Measurements from ENCODE around the gene CTNNA3. TPM values are rescaled to one million over a fixed set of nuclear protein-coding genes. Genes with fewer than 3 reads are reported as not detected.

CTNNA3 gene
- total RNA-seq, 2 donors from 2014 or later, result 0.37 to 1.1 TPM

- no peaks in the 10 kb centered on the region for H3K36me3 ChIP-seq
- no peaks in the 10 kb centered on the region for H3K9me3 ChIP-seq
- DNase-seq, result no peak
- no peak overlapping the region for H3K4me3 ChIP-seq
- no peak overlapping the region for H3K27ac ChIP-seq
- no peak for TF ChIP-seq CTCF (IDR thresholded peaks at IDR 0.05)
- intact Hi-C loops (cut with DNase I), result no loop called here
- no peaks in the 10 kb centered on the region for H3K4me1 ChIP-seq
- H3K27me3 ChIP-seq, result no peaks in the 10 kb centered on the region
- H3K9ac ChIP-seq (ENCODE audit: low read depth in 2 of 2, low read length in 2 of 2), result no peak overlapping the region
These were observed 1533.3 kb downstream of the CTNNA3 start for GRCh38 chr10:66162560-66163143.

- no peaks in the 10 kb centered on the region for H3K9me3 ChIP-seq
- no peak overlapping the region for H3K27ac ChIP-seq
- no peaks in the 10 kb centered on the region for H3K27me3 ChIP-seq
- no peak overlapping the region for H3K9ac ChIP-seq (ENCODE audit: low read depth in 2 of 2, low read length in 2 of 2)
- DNase-seq, result no peak
- TF ChIP-seq CTCF (IDR thresholded peaks at IDR 0.05), result no peak
- intact Hi-C loops (cut with DNase I), result no loop called here
- no peak overlapping the region for H3K4me3 ChIP-seq
- H3K4me1 ChIP-seq, result no peaks in the 10 kb centered on the region
- no peaks in the 10 kb centered on the region for H3K36me3 ChIP-seq
These were observed 1544.6 kb downstream of the CTNNA3 start for GRCh38 chr10:66151346-66151745.

GRCh38 chr10:66148312-66148711 lies 1547.7 kb downstream of the CTNNA3 start:
- Histone ChIP-seq H3K4me1 (no peaks in the 10 kb centered on the region), H3K36me3 (no peaks in the 10 kb centered on the region), H3K4me3 (no peak overlapping the region), H3K27me3 (no peaks in the 10 kb centered on the region), H3K27ac (no peak overlapping the region), H3K9me3 (no peaks in the 10 kb centered on the region), H3K9ac (ENCODE audit: low read depth in 2 of 2, low read length in 2 of 2) (no peak overlapping the region)
- intact Hi-C loops (cut with DNase I), result no loop called here
- no peak for TF ChIP-seq CTCF (IDR thresholded peaks at IDR 0.05)
- DNase-seq, result no peak

- Histone ChIP-seq H3K27ac (no peak overlapping the region), H3K9ac (ENCODE audit: low read depth in 2 of 2, low read length in 2 of 2) (no peak overlapping the region), H3K36me3 (no peaks in the 10 kb centered on the region), H3K9me3 (no peaks in the 10 kb centered on the region), H3K4me3 (no peak overlapping the region), H3K27me3 (no peaks in the 10 kb centered on the region), H3K4me1 (no peaks in the 10 kb centered on the region)
- TF ChIP-seq CTCF (IDR thresholded peaks at IDR 0.05), result no peak
- intact Hi-C loops (cut with DNase I), result no loop called here
- DNase-seq, result no peak
These were observed 1552.0 kb downstream of the CTNNA3 start for GRCh38 chr10:66144016-66144415.

- intact Hi-C loops (cut with DNase I), result no loop called here
- no peaks in the 10 kb centered on the region for H3K36me3 ChIP-seq
- H3K9me3 ChIP-seq, result no peaks in the 10 kb centered on the region
- DNase-seq, result no peak
- H3K9ac ChIP-seq (ENCODE audit: low read depth in 2 of 2, low read length in 2 of 2), result no peak overlapping the region
- no peak overlapping the region for H3K27ac ChIP-seq
- H3K27me3 ChIP-seq, result no peaks in the 10 kb centered on the region
- no peaks in the 10 kb centered on the region for H3K4me1 ChIP-seq
- no peak overlapping the region for H3K4me3 ChIP-seq
- no peak for TF ChIP-seq CTCF (IDR thresholded peaks at IDR 0.05)
These were observed 1593.2 kb downstream of the CTNNA3 start for GRCh38 chr10:66102756-66103155.

All from colonic mucosa (tissue), 4 donors.